SK-N-SH (cell line): ENCODE data around the gene TRABD2A.

ENCODE experiments used
- CTCF ChIP-seq: fragments of 200-600 bp; sonication (generic); IDR thresholded peaks from 2 replicates; pipeline ENCODE4 v1.6.1; 2017; ENCODE audit warnings: antibody characterized with exemption, mild to moderate bottlenecking, moderate library complexity
- EP300 ChIP-seq, 2 experiments: IDR thresholded peaks; 2 replicates each; pipeline versions ENCODE4 v1.4.0 to v1.6.1; 2012; ENCODE audit warnings: borderline replicate concordance in 1 of 2, low read depth in 1 of 2, low read length in 1 of 2
- TAF1 ChIP-seq: IDR thresholded peaks from 2 replicates; pipeline ENCODE4 v1.6.1; 2012; ENCODE audit warnings: low read depth, mild to moderate bottlenecking, low read length, moderate library complexity, borderline replicate concordance

GRCh38 chr2:84841577-84841976 lies 39.3 kb downstream of the TRABD2A start:
- no peak for TF ChIP-seq CTCF
- TF ChIP-seq EP300 (IDR thresholded peaks at IDR 0.05; ENCODE audit: borderline replicate concordance in 1 of 2, low read depth in 1 of 2, low read length in 1 of 2): no peak
- no peak for TF ChIP-seq TAF1
